ENCODE measurements around the gene ACP7. TPM values are rescaled to one million over a fixed set of nuclear protein-coding genes. Genes with fewer than 3 reads are reported as not detected.
"Not testable (repeated sequence)": the region's sequence is repeated elsewhere in the genome, so short reads cannot be mapped to it uniquely, and the experiment has no call there.

The ACP7 gene
- total RNA-seq, 1 donor from 2014 or later = 0.31 TPM

GRCh38 chr19:39067104-39067503, 17.1 kb upstream of the ACP7 start:
- Mint-ChIP-seq H3K4me1 (ENCODE audit: unreplicated experiment) (no peaks in the 10 kb centered on the region), H3K36me3 (no peaks in the 10 kb centered on the region), H3K27ac (no peak overlapping the region), H3K4me3 (no peak overlapping the region), H3K27me3 (peaks cover 4% of the 10 kb centered on the region), H3K9me3 (no peaks in the 10 kb centered on the region)
- no peak for DNase-seq (ENCODE audit: extremely low spot score, unreplicated experiment)
- no peak for TF ChIP-seq CTCF (conservative IDR thresholded peaks at IDR 0.05)

DNA sequence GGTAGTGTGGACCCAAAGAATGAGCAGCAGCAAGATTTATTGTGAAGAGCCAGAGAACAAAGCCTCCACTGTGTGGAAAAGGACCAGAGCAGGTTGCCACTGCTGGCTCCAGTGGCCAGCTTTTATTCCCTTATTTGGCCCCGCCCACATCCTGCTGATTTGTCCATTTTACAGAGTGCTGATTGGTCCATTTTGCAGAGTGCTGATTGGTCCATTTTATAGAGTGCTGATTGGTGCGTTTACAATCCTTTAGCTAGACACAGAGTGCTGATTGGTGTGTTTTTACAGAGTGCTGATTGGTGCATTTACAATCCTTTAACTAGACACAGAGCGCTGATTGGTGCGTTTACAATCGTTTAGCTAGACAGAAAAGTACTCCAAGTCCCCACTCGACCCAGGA, 15.9 kb upstream of the ACP7 start:
- H3K4me1 Mint-ChIP-seq (ENCODE audit: unreplicated experiment); DNase-seq (ENCODE audit: extremely low spot score, unreplicated experiment); H3K27ac Mint-ChIP-seq; H3K4me3 Mint-ChIP-seq; H3K27me3 Mint-ChIP-seq; H3K9me3 Mint-ChIP-seq; H3K36me3 Mint-ChIP-seq: not testable (repeated sequence)

- Mint-ChIP-seq H3K36me3 (no peaks in the 10 kb centered on the region), H3K27me3 (peaks cover 6% of the 10 kb centered on the region), H3K4me1 (ENCODE audit: unreplicated experiment) (no peaks in the 10 kb centered on the region), H3K4me3 (no peak overlapping the region), H3K27ac (no peak overlapping the region), H3K9me3 (no peaks in the 10 kb centered on the region)
- DNase-seq (ENCODE audit: extremely low spot score, unreplicated experiment) = no peak
- TF ChIP-seq CTCF (conservative IDR thresholded peaks at IDR 0.05) = no peak
These were observed 13.3 kb upstream of the ACP7 start for GRCh38 chr19:39070888-39071287.

GRCh38 chr19:39074205-39074692, 9.9 kb upstream of the ACP7 start:
- peaks cover 6% of the 10 kb centered on the region for H3K27me3 Mint-ChIP-seq
- H3K9me3 Mint-ChIP-seq = no peaks in the 10 kb centered on the region
- DNase-seq (ENCODE audit: extremely low spot score, unreplicated experiment) = no peak

GRCh38 chr19:39074942-39075341, 9.2 kb upstream of the ACP7 start:
- H3K9me3 Mint-ChIP-seq = no peaks in the 10 kb centered on the region
- H3K27me3 Mint-ChIP-seq = peaks cover 6% of the 10 kb centered on the region

More at GRCh38 chr19:39074205-39074692, 9.9 kb upstream of the ACP7 start:
- H3K27ac Mint-ChIP-seq = no peak overlapping the region
- no peaks in the 10 kb centered on the region for H3K36me3 Mint-ChIP-seq
- no peak overlapping the region for H3K4me3 Mint-ChIP-seq
- no peaks in the 10 kb centered on the region for H3K4me1 Mint-ChIP-seq (ENCODE audit: unreplicated experiment)
- no peak for TF ChIP-seq CTCF (conservative IDR thresholded peaks at IDR 0.05)

GRCh38 chr19:39077323-39077722, 6.8 kb upstream of the ACP7 start:
- Mint-ChIP-seq H3K27me3 (peaks cover 21% of the 10 kb centered on the region), H3K27ac (no peak overlapping the region), H3K9me3 (no peaks in the 10 kb centered on the region), H3K4me3 (no peak overlapping the region), H3K36me3 (no peaks in the 10 kb centered on the region), H3K4me1 (ENCODE audit: unreplicated experiment) (no peaks in the 10 kb centered on the region)
- TF ChIP-seq CTCF (conservative IDR thresholded peaks at IDR 0.05) = no peak
- no peak for DNase-seq (ENCODE audit: extremely low spot score, unreplicated experiment)

More at GRCh38 chr19:39074942-39075341, 9.2 kb upstream of the ACP7 start:
- no peaks in the 10 kb centered on the region for H3K36me3 Mint-ChIP-seq
- H3K27ac Mint-ChIP-seq = no peak overlapping the region
- no peaks in the 10 kb centered on the region for H3K4me1 Mint-ChIP-seq (ENCODE audit: unreplicated experiment)
- no peak for DNase-seq (ENCODE audit: extremely low spot score, unreplicated experiment)
- H3K4me3 Mint-ChIP-seq = no peak overlapping the region
- no peak for TF ChIP-seq CTCF (conservative IDR thresholded peaks at IDR 0.05)

All from type B pancreatic cell (in vitro differentiated cells).